ENCODE results near the gene GOLM1. TPM values are rescaled to one million over a fixed set of nuclear protein-coding genes. Genes with fewer than 3 reads are reported as not detected.

GOLM1 gene
- total and polyA plus RNA-seq, 10 of the 15 experiments (the other 5 are each of a cell fraction or from before 2014, with no cell fraction given) = 0.41 to 25.9 (median 18.7) TPM

GRCh38 chr9:86082870-86083269 is 16.5 kb downstream of the GOLM1 start:
- RAD21 ChIA-PET (ENCODE audit: unreplicated experiment) = no interaction called here
- TF ChIP-seq E2F8 (IDR thresholded peaks at IDR 0.05; ENCODE audit: low read depth, partially characterized antibody) (no peak), NRF1 (conservative IDR thresholded peaks at IDR 0.05; ENCODE audit: low read depth, low read length) (no peak), SP1 (IDR thresholded peaks at IDR 0.05; ENCODE audit: low read depth, low read length) (no peak)

GRCh38 chr9:86079865-86080469 is 19.4 kb downstream of the GOLM1 start:
- no peak for DNase-seq (ENCODE audit: low read depth, low spot score)
- H3K36me3 ChIP-seq (ENCODE audit: control insufficient read depth in 2 of 2, insufficient read depth in 2 of 2, low read length in 1 of 2) = no peaks in the 10 kb centered on the region
- no peak for FAIRE-seq
- no peak overlapping the region for H2AFZ ChIP-seq (ENCODE audit: control insufficient read depth, low read depth, low read length)
- ChIA-PET POLR2A (interaction anchor here (0.6 kb wide), 1 partner anchor 158 kb away, joined by 3 read pairs; no protein-coding TSS in a partner anchor), RAD21 (ENCODE audit: unreplicated experiment) (no interaction called here), CTCF (no interaction called here), SMC1A (ENCODE audit: uncharacterized antibody, unreplicated experiment) (interaction anchor here (0.7 kb wide), 1 partner anchor 131 kb away, joined by 6 read pairs; no protein-coding TSS in a partner anchor)
- H3K4me3 ChIP-seq = no peak overlapping the region
- TF ChIP-seq POLR2AphosphoS5 (IDR thresholded peaks at IDR 0.05; ENCODE audit: low read length) (no peak), SUPT20H (IDR thresholded peaks at IDR 0.05; ENCODE audit: borderline replicate concordance, control insufficient read depth, low read depth, low read length) (no peak), JUNB (IDR thresholded peaks at IDR 0.05) (no peak), CBFB (IDR thresholded peaks at IDR 0.05; ENCODE audit: low read depth) (no peak), POLR2AphosphoS2 (IDR thresholded peaks at IDR 0.05; ENCODE audit: low read depth, low read length) (no peak), FOXM1 (IDR thresholded peaks at IDR 0.05; ENCODE audit: low read depth, low read length) (no peak)
- ATAC-seq = no peak
- no peak overlapping the region for H3K27ac ChIP-seq (ENCODE audit: control insufficient read depth, insufficient read depth)
- in situ Hi-C loops (cut with MboI) = no loop called here
- no peaks in the 10 kb centered on the region for H3K9me3 ChIP-seq (replicated peaks; ENCODE audit: control insufficient read depth, insufficient read depth, low read length)
- intact Hi-C loops (cut with micrococcal nuclease; ENCODE audit: unreplicated experiment) = no loop called here
- 45% methylated on average over 5 of the region's 5 CpGs for WGBS (ENCODE audit: insufficient coverage, insufficient replicate concordance, low lambda C conversion rate, missing lambda C conversion rate)
- no TSS peak for BruUV-seq (replicated peaks)
- no peak overlapping the region for H3K9ac ChIP-seq (ENCODE audit: control insufficient read depth, insufficient read depth, low read length)
- no peaks in the 10 kb centered on the region for H3K4me1 ChIP-seq (ENCODE audit: control insufficient read depth, insufficient read depth, low read length)
- no peaks in the 10 kb centered on the region for H4K20me1 ChIP-seq (ENCODE audit: control insufficient read depth, insufficient read depth)
- no peaks in the 10 kb centered on the region for H3K27me3 ChIP-seq (replicated peaks in 1 of 2; ENCODE audit: control insufficient read depth in 2 of 2, insufficient read depth in 2 of 2, low read length in 1 of 2)
- H3K79me2 ChIP-seq (ENCODE audit: control insufficient read depth, insufficient read depth, low read length) = no peaks in the 10 kb centered on the region
- H3K4me2 ChIP-seq (ENCODE audit: control insufficient read depth, insufficient read depth) = no peak overlapping the region

More at GRCh38 chr9:86082870-86083269, 16.5 kb downstream of the GOLM1 start:
- no peak for DNase-seq (ENCODE audit: low read depth, low spot score)
- SMC1A ChIA-PET (ENCODE audit: uncharacterized antibody, unreplicated experiment) = interaction anchor here (1.2 kb wide), 1 partner anchor 17 kb away, joined by 3 read pairs; no protein-coding TSS in a partner anchor
- Histone ChIP-seq H3K9ac (ENCODE audit: control insufficient read depth, insufficient read depth, low read length) (no peak overlapping the region), H3K36me3 (ENCODE audit: control insufficient read depth in 2 of 2, insufficient read depth in 2 of 2, low read length in 1 of 2) (no peaks in the 10 kb centered on the region), H3K4me1 (ENCODE audit: control insufficient read depth, insufficient read depth, low read length) (no peaks in the 10 kb centered on the region), H3K27me3 (replicated peaks in 1 of 2; ENCODE audit: control insufficient read depth in 2 of 2, insufficient read depth in 2 of 2, low read length in 1 of 2) (no peaks in the 10 kb centered on the region), H3K9me3 (replicated peaks; ENCODE audit: control insufficient read depth, insufficient read depth, low read length) (no peaks in the 10 kb centered on the region), H3K4me2 (ENCODE audit: control insufficient read depth, insufficient read depth) (no peak overlapping the region), H3K27ac (ENCODE audit: control insufficient read depth, insufficient read depth) (no peak overlapping the region), H4K20me1 (ENCODE audit: control insufficient read depth, insufficient read depth) (no peaks in the 10 kb centered on the region), H3K79me2 (ENCODE audit: control insufficient read depth, insufficient read depth, low read length) (no peaks in the 10 kb centered on the region), H3K4me3 (no peak overlapping the region), H2AFZ (ENCODE audit: control insufficient read depth, low read depth, low read length) (no peak overlapping the region)
- POLR2A ChIA-PET = interaction anchor here (0.6 kb wide), 1 partner anchor 23 kb away, joined by 3 read pairs; no protein-coding TSS in a partner anchor
- CTCF ChIA-PET = no interaction called here
- no TSS peak for BruUV-seq (replicated peaks)
- intact Hi-C loops (cut with micrococcal nuclease; ENCODE audit: unreplicated experiment) = no loop called here
- FAIRE-seq = no peak
- in situ Hi-C loops (cut with MboI) = no loop called here
- no peak for ATAC-seq
